Upper lobe of right lung (tissue), 1 donor: ENCODE measurements around the gene PLEKHH2. TPM values are rescaled to one million over a fixed set of nuclear protein-coding genes. Genes with fewer than 3 reads are reported as not detected.

Source experiments
- ATAC-seq: fragments of 200-7000 bp; cut with Tn5 transposase; one replicate; pipeline ENCODE4 v1.9.1; 2020; ENCODE audit warnings: mild to moderate bottlenecking, moderate library complexity
- DNase-seq: peaks from one replicate; pipeline ENCODE4 v3.0.0-alpha.2; 2020
- H3K27ac ChIP-seq: fragments of 200-600 bp; one replicate; pipeline ENCODE4 v1.8.0; 2022
- H3K27me3 ChIP-seq: fragments of 200-600 bp; one replicate; pipeline ENCODE4 v1.8.0; 2022; ENCODE audit warnings: mild to moderate bottlenecking
- H3K36me3 ChIP-seq: fragments of 200-600 bp; one replicate; pipeline ENCODE4 v1.8.0; 2022
- H3K4me1 ChIP-seq: fragments of 200-600 bp; one replicate; pipeline ENCODE4 v1.8.0; 2022
- H3K4me3 ChIP-seq: fragments of 200-600 bp; one replicate; pipeline ENCODE4 v1.8.0; 2022; ENCODE audit warnings: mild to moderate bottlenecking
- H3K9me3 ChIP-seq: fragments of 200-600 bp; one replicate; pipeline ENCODE4 v1.8.0; 2022
- CTCF ChIP-seq: fragments of 200-600 bp; IDR thresholded peaks from one replicate; pipeline ENCODE4 v1.8.0; 2022; ENCODE audit warnings: antibody characterized with exemption
- intact Hi-C: fragments of 100-400 bp; cut with DNase I; formaldehyde crosslinking; loops from one replicate; pipeline ENCODE4 v1.11.0; 2022
- total RNA-seq: library from RNA; stranded (reverse); fragmentation: NEBNext Ultra II Directional; extraction: Animal tissue kit (Norgen Biotek cat#: 25700); gene quantifications from one replicate; pipeline ENCODE4 v1.2.1, GENCODE V29; 2021
- donor health status: DM: no; HTN: yes; CAD: no; lungs with severe emphysema.

Gene PLEKHH2
- total RNA-seq, 1 donor from 2014 or later: 53.8 TPM

GRCh38 chr2:43611987-43612894 lies 24.8 kb upstream of the PLEKHH2 start:
- H3K27ac ChIP-seq: peak overlapping the region; percentile 63
- no peaks in the 10 kb centered on the region for H3K36me3 ChIP-seq
- H3K27me3 ChIP-seq: no peaks in the 10 kb centered on the region
- intact Hi-C loops: no loop called here
- no peaks in the 10 kb centered on the region for H3K9me3 ChIP-seq
- no peaks in the 10 kb centered on the region for H3K4me1 ChIP-seq
- ATAC-seq (peak; percentile 96), DNase-seq (no peak)
- peak; percentile 86 for TF ChIP-seq CTCF
- no peak overlapping the region for H3K4me3 ChIP-seq

- Histone ChIP-seq H3K9me3 (no peaks in the 10 kb centered on the region), H3K36me3 (no peaks in the 10 kb centered on the region), H3K27ac (peak overlapping the region; percentile 63), H3K4me1 (no peaks in the 10 kb centered on the region), H3K27me3 (no peaks in the 10 kb centered on the region), H3K4me3 (no peak overlapping the region)
- intact Hi-C loops: no loop called here
- peak; percentile 39 for ATAC-seq
- no peak for TF ChIP-seq CTCF
- no peak for DNase-seq
Observed at GRCh38 chr2:43612944-43613343, 24.1 kb upstream of the PLEKHH2 start.

- Histone ChIP-seq H3K9me3 (no peaks in the 10 kb centered on the region), H3K4me1 (no peaks in the 10 kb centered on the region), H3K36me3 (no peaks in the 10 kb centered on the region), H3K27me3 (no peaks in the 10 kb centered on the region), H3K27ac (no peak overlapping the region), H3K4me3 (no peak overlapping the region)
- DNase-seq: no peak
- ATAC-seq: no peak
- TF ChIP-seq CTCF: no peak
- intact Hi-C loops: no loop called here
Observed at GRCh38 chr2:43616967-43617680, 19.9 kb upstream of the PLEKHH2 start.

GRCh38 chr2:43619511-43619910 lies 17.5 kb upstream of the PLEKHH2 start:
- no peak overlapping the region for H3K4me3 ChIP-seq
- intact Hi-C loops: no loop called here
- ATAC-seq (no peak), DNase-seq (no peak)
- H3K9me3 ChIP-seq: no peaks in the 10 kb centered on the region
- TF ChIP-seq CTCF: no peak
- no peaks in the 10 kb centered on the region for H3K27me3 ChIP-seq
- no peak overlapping the region for H3K27ac ChIP-seq
- H3K36me3 ChIP-seq: no peaks in the 10 kb centered on the region
- peaks cover 6% of the 10 kb centered on the region for H3K4me1 ChIP-seq

- Histone ChIP-seq H3K9me3 (no peaks in the 10 kb centered on the region), H3K4me1 (peaks cover 6% of the 10 kb centered on the region), H3K36me3 (no peaks in the 10 kb centered on the region), H3K4me3 (no peak overlapping the region), H3K27me3 (no peaks in the 10 kb centered on the region), H3K27ac (peak overlapping the region; percentile 48)
- ATAC-seq: peak; percentile 16
- TF ChIP-seq CTCF: no peak
- intact Hi-C loops: no loop called here
- DNase-seq: no peak
Observed at GRCh38 chr2:43622931-43623451, 14.1 kb upstream of the PLEKHH2 start.
